ENCODE results near the gene IGSF8.

The IGSF8 gene

DNA sequence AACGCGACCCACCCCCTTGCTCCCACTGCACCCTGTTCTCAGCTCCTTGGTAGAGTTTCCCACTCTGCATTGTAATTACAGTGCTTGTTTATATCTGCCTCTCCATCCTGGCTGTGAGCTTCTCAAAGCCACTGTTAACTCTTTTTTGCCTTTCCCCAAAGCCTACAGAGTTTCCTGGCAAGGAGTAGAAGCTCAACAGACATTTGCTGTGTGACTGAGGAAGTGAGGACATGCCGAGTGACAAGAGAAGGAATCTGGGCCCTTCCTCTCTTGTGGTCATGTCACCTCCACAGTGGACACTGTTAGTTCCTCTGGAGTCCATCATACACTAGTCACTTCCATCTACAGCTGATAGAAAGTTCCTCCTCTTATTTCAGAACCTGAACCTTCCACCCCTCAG, 6.1 kb upstream of the IGSF8 start:
- DNase-seq (ENCODE audit: low spot score): no peak

DNA sequence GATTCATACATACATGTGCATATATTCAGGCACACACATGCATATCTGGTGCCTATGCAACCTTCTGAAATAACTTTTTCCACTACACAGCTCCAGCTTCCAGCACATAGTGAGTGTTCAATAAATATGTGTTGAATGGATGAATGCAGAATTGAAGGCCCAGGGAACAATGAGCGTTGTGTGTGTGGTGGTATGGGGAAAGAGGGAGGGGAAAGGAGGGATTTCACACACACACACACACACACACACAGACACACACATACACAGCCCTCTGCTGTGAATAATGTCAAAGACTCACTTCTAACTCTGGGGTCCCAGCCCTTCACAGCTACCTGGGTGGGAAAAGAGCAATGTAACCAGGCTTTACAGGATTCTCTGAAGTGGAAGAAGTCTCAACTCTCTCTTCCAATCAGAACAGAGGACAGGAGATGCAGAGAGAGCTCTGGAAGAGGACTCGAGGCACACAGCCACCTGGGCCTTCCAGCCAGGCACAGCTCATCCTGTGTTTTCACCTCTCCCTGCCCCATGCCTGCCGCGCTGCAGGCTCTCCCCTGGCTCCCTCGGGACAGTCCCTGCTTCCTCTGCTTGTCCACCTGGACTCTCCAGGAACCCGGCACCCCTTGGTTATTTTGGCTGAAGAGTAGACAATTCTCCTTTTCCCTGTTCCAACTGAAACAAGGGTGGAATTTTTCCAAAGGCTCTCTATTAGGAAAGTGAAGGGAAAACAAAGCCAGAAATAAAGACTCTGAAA, 5.4 kb upstream of the IGSF8 start:
- no peak for DNase-seq (ENCODE audit: low spot score)

DNA sequence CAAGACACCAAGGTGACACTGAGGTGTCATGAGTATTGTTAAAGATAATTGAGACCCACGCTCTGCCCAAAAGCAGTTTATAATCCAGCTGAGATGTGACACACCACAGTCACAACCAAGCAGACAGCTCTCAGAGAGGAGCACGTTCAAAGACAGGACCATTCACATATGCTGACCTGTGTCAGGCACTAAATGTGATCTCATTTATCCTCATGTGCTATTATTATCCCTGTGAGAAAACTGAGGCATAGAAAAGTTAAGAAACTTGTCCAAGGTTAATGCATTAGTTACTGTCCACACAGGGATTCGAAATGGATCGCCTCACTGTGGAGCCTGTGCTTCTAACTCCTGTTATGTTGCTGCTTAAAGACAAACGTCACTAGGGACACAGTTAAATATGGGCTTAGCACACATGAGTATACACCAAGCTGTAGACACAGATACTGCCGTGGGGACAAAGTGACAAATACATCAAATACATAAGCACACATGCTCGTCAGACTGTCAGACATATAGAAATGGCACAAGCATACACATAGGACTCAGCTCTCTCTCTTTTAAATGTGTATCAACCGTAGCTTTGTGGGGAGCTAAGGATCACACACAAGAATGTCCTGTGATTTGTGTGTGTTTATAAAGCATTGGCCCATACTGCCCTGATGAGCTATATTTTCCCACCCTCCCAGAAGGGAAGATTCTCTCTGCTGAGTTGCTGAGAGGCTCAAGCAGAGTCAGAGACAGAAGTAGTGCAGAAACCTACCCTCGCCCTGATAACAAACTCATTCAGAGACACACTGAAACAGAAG, 3.5 kb upstream of the IGSF8 start:
- DNase-seq (ENCODE audit: low spot score): no peak

DNA sequence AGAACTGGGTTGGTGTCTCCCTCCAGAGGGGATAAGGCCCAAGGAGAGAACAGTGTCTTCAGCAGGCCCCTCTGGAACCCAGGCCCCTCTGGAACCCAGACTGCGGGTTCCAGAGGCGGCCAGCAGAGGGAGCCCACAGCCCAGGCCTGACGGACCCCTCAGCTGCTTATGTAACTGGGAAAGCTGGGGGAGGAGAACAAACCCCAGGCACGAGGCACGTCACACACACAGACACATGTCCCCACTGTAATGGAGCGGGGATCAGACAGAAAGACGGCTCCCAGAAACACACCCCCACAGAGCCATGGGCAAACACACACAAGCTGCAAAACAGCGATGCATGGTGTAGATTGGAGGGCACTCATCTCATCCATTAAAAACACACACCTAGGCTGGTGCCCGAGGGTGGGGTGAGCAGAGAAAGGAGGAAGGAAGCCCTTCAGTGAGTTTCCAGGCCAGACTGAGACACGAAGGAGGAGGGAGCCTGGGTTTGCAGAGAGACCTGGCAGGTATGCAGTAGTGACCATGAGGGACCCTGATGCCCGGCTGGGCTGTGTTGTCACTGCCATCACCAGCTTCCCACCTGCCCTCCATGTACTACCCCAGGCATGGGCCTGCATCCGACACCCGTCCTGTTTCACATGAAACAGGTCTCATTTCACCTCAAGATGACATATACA, 2.8 kb upstream of the IGSF8 start:
- peak; percentile 95 for DNase-seq (ENCODE audit: low spot score)

DNA sequence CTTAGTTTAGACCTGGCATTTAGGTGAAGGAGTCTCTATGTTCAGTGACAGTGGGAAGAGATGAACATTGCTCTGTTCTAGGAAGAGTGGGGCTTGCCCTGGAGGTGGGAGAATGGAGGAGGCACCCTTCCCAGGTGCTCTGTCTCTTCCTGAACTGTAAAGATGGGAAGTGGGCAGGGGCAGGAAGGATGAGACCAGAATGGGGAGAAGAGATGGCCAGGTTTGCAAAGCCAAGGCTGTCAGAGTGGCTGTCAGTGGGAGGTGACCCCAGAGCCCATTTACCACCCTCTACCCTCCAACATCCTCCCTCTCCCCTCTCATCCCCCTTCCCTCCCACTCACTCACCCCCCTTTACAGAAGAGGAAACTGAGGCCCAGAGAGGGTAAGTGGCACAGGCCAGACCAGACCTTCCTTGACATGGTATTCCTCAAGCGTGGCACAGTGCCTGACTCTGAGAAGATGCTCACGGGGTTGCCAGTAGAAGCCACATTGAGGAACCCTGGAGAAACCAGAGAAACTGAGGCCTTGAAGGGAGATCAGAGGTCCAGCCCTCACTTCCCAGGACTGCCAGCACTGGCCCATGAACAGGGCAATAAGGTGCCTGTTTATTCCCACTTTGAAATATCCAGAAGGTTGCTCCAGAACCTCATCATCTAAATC, 1.4 kb upstream of the IGSF8 start:
- DNase-seq (ENCODE audit: low spot score): no peak

DNA sequence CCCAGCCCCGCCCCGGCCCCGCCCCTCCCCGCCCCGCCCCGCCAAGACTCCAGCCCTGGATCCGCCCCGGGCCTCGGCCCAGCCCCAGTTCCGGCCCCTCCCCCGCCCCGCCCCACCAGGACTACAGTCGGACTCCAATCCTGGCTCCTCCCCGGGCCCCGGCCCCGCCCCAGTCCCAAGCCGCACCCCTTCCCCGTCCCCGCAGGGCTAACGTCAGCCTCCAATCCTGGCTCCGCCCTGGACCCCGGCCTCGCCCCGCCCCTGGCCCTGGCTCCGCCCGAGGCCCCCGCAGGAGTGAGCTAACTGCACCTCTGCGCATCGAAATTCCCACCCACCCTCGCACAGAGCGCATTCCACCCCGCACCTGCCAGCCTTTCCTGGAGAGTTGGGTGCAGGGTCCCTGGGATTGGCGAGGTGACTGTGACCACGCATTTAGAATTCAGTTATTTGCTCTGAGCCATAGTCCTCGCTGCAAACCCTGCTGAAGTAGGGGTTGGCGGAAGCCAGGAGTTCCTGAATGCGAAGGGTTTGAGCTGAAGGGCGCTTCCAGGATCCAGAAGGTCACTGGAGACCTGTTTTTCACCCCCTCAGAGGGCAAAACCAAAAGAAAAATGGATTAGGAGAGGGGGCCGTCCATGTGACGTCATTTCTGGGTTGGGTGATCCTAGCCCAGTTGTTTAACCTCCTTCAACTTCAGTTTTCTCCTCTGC, 588 bp upstream of the IGSF8 start:
- peak; percentile 97 for DNase-seq (ENCODE audit: low spot score)

DNA sequence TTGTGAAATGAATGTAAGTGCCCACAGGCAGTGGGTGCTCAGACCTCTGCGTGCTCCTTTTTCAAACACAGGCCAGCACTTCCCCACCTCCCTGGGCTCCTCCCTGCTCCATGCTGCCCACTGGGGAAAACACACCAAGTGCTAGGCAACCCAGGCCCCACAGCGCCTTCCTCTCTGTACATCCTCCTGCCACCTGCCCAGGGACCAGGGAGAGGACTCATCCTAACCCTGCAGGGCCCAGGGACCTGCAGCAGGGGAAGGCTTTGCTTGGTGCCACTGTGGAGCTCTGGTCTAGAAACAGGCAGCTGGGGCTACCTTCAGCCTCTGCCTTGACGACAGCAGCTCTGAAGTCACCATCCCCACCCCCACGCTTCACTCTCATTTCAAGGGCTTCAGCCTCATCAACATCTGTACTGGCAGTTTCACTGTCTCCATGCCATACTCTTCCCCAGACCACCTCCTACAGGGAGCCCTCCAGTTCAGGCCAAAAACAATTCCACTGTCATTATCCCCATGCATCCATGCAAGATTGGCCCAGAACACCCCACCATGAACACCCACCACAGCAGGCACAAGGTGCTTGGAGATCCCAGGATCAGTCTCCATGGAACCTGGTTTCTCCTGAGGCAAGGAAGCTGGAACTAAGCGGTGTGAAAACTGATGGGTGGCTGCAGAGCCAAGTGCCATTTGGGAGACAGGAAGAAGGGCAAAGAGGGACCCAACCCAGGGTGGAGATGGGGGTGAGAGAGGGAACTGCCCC, 1.1 kb downstream of the IGSF8 start:
- DNase-seq (ENCODE audit: low spot score): peak; percentile 50

DNA sequence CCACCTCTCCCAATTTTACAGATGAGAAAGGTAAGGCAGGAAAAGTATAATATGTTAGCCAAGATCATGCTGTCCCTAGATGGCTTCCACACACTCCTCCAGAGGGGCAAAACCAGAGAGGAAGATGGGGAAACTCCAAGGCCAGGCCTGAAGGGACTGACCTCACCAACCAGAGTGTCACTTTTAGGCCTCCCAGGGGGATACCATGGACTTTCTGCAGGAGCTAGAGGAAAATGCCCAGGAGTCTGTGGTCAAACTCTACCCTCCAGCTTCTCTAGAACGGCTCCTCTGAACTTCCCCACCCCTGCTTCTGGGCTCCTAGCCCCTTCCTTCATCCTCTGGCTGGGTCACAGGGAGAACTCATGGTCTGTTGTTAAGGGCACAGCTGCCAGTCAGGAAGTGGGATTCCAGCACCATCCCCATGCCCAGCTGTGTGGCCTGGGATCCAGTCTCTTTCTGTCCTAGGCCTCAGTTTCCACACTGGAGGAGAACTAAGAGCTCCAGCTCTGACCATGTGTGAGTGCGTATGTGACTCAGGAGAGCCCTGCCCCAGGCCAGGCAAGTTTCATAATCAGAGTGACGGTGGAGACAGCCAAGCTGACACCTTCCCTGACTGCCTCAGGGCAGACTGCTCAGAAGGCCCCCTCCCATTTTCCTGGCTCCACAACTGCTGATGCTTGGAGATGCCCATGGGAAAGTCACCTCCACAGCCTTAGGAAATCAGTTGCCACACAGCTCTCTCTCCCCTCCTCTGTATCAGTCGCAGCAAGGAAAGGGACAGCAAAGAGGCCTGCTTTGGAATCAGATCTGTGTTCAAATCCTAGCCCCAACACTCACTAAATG, 1.9 kb downstream of the IGSF8 start:
- no peak for DNase-seq (ENCODE audit: low spot score)

DNA sequence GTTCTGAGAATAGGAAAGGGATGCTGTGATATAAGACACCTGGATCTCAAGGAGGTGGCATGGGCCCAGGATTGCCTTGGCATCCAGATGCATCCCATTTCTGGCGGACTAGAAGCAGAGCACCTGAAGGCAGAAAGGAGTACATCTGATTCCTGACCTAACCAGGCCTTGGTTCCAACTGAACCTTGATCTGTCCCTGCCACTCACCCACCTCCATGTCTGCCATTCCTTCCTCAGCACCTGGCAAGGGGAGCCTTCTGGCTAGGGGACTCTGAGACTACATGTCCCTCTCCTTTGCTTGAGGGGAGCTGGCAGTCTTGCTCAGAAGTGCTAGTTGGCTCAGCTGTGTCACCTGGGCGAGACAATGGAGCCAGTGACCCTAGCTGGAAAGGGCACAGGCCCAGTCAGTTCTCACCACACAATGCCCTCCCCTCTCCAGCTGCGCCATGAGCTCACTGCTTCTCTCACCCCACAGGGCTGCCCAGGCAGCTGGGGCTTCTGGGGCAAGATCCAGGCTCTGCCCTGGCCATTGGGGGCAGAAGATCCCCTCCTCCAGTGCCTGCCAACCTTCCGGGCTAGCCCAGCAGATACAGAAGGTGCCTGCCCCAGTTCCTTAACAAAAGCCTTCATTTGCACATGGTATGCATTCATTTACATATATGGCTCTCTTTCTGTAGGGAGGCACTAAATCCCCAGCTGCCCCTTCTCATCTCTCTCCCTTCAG, 2.9 kb downstream of the IGSF8 start:
- DNase-seq (ENCODE audit: low spot score): no peak

DNA sequence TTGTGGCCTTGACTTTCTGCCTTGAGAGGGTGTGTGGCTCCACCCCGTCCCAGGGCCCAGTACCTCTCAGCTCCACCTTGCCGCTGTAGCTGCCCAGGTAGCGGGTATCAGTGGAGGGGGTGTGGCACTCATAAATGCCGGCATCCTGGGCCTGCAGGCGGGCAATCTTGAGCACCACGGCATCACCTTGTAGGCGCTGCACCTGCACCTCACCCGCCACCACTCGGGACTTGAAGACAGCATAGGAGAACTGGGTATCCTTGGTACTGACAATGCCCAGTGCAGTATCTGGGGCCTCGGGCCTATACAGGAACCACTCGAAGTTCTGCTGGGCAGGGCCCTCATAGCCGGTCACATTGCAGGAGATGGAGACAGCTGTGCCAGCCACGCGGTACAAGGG, 3.6 kb downstream of the IGSF8 start:
- no peak for DNase-seq (ENCODE audit: low spot score)

DNA sequence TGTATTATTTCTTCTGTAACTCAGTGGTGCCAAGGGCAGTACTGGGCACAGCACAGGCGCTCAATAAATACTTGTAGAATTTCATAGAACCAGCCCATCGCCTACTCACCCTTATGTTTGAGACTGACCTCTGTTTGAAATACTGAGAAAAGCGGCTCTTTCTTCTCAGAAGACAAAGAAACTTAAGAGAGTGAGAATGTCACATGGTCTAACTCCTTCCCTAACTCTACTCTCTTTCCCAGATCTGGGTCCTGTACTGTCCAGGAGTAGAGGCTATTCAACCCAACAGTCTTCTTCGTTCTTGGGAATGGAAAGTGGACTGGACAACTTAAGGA, 4.2 kb downstream of the IGSF8 start:
- no peak for DNase-seq (ENCODE audit: low spot score)

DNA sequence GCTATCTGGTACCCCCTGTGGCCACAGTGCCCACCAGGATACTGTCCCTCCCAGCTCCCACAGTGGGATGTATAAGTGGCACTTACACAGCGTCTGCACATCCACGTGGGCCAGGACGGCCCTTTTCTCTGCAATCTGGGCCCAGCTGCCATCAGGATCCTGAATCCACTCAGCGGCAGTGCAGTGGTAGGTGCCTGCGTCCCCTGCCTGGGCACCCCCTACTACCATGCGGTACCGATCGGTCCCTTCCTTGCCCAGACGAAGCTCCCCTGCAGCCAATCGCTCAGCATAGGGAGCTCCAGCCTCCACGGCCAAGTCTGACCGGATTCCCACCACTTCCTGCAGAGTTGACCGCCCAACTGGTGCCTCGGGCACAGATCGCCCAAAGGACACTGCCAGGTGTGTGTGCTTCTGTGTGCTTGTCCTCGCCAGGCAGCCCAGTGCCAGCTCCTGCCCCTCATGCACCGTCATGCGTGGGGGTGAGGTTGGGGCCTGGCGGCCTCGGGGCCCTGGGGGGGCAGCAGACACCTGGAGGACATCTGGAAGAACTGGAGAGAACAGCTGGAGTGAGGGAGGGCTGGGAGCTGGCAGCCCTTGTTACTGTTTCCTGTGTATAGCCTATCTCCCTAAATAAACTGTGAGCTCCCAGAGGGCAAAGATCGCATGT, 4.7 kb downstream of the IGSF8 start:
- DNase-seq (ENCODE audit: low spot score): no peak

DNA sequence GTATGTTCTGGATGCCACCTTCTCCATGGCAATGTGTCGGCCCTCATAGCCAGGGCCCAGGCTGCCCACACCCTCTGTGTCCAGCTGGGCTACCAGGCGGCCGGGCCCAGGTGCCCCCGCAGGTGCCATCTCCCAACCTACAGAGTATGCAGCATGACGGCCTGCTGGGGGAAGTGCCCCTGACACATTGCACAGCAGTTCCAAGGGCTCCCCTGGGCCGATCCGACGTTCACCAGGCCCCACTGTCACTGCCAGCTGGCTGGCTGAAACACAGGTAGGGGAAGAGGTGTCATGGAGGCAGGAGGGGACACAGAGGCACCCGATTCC, 5.4 kb downstream of the IGSF8 start:
- no peak for DNase-seq (ENCODE audit: low spot score)

DNA sequence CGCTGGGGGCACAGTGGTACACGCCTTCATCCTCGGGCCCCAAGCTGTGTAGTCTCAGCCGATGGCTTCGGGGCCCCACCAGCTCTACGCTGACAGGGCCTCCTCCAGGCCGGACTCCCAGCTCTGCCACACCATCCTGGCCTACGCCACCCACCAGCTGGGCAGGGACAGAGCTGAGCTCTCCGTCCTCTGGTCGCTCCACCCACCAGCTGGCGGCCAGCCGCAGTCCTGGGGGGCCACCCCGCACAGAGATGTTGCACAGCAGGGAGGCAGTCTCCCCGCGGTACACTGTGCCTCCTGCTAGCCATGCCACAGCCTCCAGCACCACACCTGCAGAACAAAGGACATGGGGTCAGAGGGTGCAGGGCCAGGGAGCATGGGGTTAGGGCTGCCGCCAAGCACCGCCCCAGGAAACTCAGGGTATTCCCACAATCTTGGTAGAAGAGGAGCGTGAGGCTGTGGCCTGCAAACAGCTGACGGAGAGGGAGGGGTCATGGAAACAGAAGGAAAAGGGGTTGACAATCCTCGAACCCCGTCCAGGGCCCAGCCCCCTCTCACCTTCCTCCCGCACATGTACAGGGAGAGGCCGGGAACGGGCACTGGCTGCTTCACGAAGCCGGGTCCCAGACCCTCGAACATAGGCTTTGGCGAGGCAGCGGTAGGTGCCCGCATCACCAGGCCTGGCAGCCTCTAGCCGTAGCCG, 5.9 kb downstream of the IGSF8 start:
- DNase-seq (ENCODE audit: low spot score): no peak

DNA sequence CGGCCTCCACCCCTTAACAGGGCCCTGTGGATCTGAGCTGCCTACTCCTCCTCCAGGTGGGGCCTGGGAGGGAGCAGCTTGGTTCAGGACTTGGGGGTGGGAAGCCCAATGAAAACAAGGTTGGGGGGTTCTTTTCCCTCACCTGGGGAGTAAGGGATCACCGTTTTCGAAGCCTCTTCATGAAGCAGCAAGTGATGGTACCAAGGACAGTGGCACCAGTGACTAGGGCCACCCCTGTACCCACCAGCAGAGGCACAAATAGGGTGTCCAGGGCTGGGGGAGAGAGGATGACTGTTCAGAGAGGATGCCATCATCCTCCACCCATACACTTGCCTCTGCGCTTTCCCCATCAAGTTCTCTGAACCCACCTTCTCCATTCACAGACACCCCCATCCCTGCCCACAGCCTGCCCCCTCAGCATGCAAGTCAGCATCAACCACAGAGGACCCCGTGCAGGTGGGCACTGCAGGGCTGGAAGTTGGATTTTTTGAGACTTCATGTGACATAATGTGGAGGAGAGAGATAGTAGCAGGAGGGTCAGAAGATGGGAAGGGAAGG, 6.7 kb downstream of the IGSF8 start:
- no peak for DNase-seq (ENCODE audit: low spot score)

DNA sequence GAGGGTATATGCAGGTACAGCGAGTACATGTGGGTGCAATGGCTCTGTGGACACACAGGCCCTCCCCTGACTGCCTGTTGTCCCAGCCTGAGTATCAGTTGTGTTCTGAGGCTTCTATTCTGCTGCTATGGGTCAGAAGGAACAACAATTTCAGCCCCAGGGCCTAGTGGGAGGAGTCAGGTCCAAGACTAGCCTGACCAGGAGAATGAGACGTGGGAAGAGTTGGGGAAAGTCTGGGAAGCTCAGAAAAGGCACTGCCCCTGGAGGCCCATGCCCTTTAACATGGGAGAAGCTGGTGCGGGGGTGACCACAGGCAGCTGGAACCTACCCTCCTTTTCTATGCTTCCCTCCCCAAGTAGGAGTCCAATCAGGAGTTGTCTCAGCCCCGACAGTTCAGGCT, 7.7 kb downstream of the IGSF8 start:
- no peak for DNase-seq (ENCODE audit: low spot score)

DNA sequence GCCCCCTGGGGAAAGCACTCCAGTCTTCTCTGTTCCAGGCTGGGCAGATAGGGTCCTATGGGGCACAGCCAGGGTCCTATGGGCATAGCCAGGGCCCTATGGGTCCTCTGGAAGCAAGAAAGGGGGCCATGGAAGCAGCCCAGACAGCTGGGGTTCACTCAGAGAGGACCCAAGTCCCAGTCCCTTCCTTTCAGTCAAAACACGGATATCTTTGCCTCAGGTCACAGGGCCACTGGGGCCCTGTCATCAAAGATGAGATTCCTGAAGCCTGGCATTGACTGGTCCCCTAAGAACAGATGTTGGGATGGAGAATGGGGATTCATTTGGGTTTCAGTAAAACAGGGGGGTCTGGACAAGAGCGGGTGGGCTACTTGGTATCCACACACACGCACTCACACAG, 8.5 kb downstream of the IGSF8 start:
- no peak for DNase-seq (ENCODE audit: low spot score)

DNA sequence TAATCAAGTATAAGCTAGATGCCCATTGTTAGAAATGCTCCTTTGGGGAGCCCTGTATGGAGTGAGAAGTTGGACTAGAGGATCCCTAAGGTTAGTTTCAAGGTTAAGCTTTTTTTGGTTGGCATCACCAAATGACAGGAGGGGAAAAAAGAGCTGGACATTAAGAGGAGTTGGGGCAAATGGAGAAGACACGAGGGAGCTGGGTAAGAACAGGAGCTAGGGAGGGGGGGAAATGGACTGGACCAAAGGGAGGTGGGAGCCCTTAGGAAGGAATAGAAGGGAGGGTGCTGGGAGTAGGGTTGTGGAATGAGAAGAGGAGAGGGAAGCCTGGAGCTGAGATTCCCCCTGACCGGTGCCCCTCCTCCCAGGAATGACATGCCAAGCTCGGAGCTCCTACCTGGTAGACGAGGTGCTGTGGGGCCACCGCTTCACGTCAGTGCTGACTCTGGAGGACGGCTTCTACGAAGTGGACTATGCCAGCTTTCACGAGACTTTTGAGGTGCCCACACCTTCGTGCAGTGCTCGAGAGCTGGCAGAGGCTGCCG, 11.2 kb downstream of the IGSF8 start:
- no peak for DNase-seq (ENCODE audit: low spot score)

Measured in NAMALWA (cell line).